ENCODE results near the gene GADL1. TPM values are rescaled to one million over a fixed set of nuclear protein-coding genes. Genes with fewer than 3 reads are reported as not detected.

GADL1 gene
- total and polyA plus RNA-seq, 2 experiments from 2014 or later = 0.13 TPM; not detected in 1

DNA sequence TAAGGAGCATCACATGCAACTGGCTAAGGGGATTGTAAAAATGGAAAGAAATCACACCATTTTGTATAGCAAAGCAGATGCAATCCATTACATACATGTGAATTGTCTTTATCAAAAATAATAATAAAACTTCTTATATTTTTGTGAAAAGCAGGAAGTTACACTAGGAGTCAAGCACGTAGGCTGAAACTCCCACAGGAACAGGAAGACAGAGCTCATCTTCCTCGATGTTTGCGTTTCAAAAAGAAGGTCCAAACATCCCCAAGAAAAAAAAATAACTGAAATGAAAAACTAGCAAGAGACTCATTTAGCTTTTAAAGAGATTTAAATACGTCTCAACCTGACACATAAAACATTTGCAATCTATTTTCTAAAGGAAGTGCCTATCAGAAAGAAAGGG lies 181.5 kb downstream of the GADL1 start:
- TF ChIP-seq EZH2 (IDR thresholded peaks at IDR 0.05; ENCODE audit: borderline replicate concordance) (no peak), EZH2phosphoT487 (IDR thresholded peaks at IDR 0.05; ENCODE audit: low read depth, severe bottlenecking, unreplicated experiment) (no peak)
- TF ChIP-seq, protein P1, sequence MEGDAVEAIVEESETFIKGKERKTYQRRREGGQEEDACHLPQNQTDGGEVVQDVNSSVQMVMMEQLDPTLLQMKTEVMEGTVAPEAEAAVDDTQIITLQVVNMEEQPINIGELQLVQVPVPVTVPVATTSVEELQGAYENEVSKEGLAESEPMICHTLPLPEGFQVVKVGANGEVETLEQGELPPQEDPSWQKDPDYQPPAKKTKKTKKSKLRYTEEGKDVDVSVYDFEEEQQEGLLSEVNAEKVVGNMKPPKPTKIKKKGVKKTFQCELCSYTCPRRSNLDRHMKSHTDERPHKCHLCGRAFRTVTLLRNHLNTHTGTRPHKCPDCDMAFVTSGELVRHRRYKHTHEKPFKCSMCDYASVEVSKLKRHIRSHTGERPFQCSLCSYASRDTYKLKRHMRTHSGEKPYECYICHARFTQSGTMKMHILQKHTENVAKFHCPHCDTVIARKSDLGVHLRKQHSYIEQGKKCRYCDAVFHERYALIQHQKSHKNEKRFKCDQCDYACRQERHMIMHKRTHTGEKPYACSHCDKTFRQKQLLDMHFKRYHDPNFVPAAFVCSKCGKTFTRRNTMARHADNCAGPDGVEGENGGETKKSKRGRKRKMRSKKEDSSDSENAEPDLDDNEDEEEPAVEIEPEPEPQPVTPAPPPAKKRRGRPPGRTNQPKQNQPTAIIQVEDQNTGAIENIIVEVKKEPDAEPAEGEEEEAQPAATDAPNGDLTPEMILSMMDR (IDR thresholded peaks at IDR 0.05; ENCODE audit: poor library complexity) = no peak
- WGBS (ENCODE audit: low lambda C conversion rate, missing lambda C conversion rate) = 91% methylated on average over 4 of the region's 4 CpGs
- no peak for DNase-seq (ENCODE audit: low spot score)
- Histone ChIP-seq H3K79me2 (no peaks in the 10 kb centered on the region), H3K4me3 (no peak overlapping the region), H3K4me2 (no peak overlapping the region), H2AFZ (no peak overlapping the region), H3K9me3 (ENCODE audit: low read depth) (no peaks in the 10 kb centered on the region), H3K36me3 (replicated peaks; ENCODE audit: insufficient read depth, low read depth) (no peaks in the 10 kb centered on the region), H4K20me1 (ENCODE audit: insufficient read depth, poor library complexity, severe bottlenecking) (no peaks in the 10 kb centered on the region), H3K27ac (no peak overlapping the region), H3K9me2 (replicated peaks; ENCODE audit: insufficient read depth) (no peaks in the 10 kb centered on the region), H3K27me3 (no peaks in the 10 kb centered on the region), H3K4me1 (ENCODE audit: insufficient read depth) (peaks cover 7% of the 10 kb centered on the region)

DNA sequence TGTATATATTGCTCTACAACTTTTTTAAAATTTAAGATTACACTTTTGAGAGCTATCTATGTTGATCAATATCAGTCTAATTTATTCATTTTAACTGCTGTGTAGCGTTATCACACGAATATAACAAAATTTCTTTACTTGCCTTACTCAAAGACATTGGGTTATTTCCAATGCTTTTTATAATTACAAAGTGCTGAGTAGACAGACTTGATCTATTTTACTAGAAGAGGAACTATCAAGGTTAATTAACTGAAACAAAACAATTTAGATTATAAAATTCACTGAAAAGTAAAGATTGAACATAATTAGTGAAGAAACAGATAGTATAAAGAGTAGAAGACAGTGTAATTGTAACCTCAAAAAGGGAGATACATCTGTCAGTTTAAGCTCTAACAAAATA lies 182.6 kb downstream of the GADL1 start:
- TF ChIP-seq EZH2phosphoT487 (IDR thresholded peaks at IDR 0.05; ENCODE audit: low read depth, severe bottlenecking, unreplicated experiment) (no peak), EZH2 (IDR thresholded peaks at IDR 0.05; ENCODE audit: borderline replicate concordance) (no peak)
- TF ChIP-seq, protein P1 (IDR thresholded peaks at IDR 0.05; ENCODE audit: poor library complexity) = no peak
- H3K4me3 ChIP-seq = no peak overlapping the region
- H3K79me2 ChIP-seq = no peaks in the 10 kb centered on the region
- no peak overlapping the region for H3K27ac ChIP-seq
- DNase-seq (ENCODE audit: low spot score) = no peak
- H3K27me3 ChIP-seq = no peaks in the 10 kb centered on the region
- no peaks in the 10 kb centered on the region for H3K9me3 ChIP-seq (ENCODE audit: low read depth)
- H2AFZ ChIP-seq = no peak overlapping the region
- H3K4me1 ChIP-seq (ENCODE audit: insufficient read depth) = peaks cover 7% of the 10 kb centered on the region
- H3K4me2 ChIP-seq = no peak overlapping the region
- WGBS (ENCODE audit: low lambda C conversion rate, missing lambda C conversion rate) = 95% methylated on average over 2 of the region's 2 CpGs
- no peaks in the 10 kb centered on the region for H3K36me3 ChIP-seq (replicated peaks; ENCODE audit: insufficient read depth, low read depth)
- H4K20me1 ChIP-seq (ENCODE audit: insufficient read depth, poor library complexity, severe bottlenecking) = no peaks in the 10 kb centered on the region
- H3K9me2 ChIP-seq (replicated peaks; ENCODE audit: insufficient read depth) = no peaks in the 10 kb centered on the region

DNA sequence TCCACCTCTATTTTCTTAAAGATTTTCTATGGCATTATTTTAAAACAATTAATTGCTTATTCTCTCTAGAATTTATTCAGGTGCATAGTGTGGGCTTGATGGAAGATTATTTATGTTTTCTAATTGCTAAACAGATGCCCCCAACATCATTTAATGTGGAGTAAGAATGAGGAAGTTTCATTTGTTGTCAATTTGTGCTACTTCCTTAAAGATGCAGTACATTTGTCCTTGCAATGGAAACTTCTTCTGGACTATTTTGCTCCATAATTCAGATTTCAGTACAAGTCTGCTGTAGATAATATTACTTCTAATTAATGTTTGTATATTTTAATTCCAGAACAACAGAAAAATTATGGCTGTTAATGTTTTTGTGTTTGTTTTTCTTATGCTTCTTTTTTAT lies 183.3 kb downstream of the GADL1 start:
- TF ChIP-seq, protein P1 (IDR thresholded peaks at IDR 0.05; ENCODE audit: poor library complexity) = no peak
- TF ChIP-seq EZH2phosphoT487 (IDR thresholded peaks at IDR 0.05; ENCODE audit: low read depth, severe bottlenecking, unreplicated experiment) (no peak), EZH2 (IDR thresholded peaks at IDR 0.05; ENCODE audit: borderline replicate concordance) (no peak)
- Histone ChIP-seq H4K20me1 (ENCODE audit: insufficient read depth, poor library complexity, severe bottlenecking) (no peaks in the 10 kb centered on the region), H3K36me3 (replicated peaks; ENCODE audit: insufficient read depth, low read depth) (no peaks in the 10 kb centered on the region), H3K4me2 (no peak overlapping the region), H3K27ac (no peak overlapping the region), H2AFZ (no peak overlapping the region), H3K79me2 (no peaks in the 10 kb centered on the region), H3K4me3 (no peak overlapping the region), H3K27me3 (no peaks in the 10 kb centered on the region), H3K9me3 (ENCODE audit: low read depth) (no peaks in the 10 kb centered on the region), H3K4me1 (ENCODE audit: insufficient read depth) (peaks cover 7% of the 10 kb centered on the region), H3K9me2 (replicated peaks; ENCODE audit: insufficient read depth) (no peaks in the 10 kb centered on the region)
- DNase-seq (ENCODE audit: low spot score) = no peak

DNA sequence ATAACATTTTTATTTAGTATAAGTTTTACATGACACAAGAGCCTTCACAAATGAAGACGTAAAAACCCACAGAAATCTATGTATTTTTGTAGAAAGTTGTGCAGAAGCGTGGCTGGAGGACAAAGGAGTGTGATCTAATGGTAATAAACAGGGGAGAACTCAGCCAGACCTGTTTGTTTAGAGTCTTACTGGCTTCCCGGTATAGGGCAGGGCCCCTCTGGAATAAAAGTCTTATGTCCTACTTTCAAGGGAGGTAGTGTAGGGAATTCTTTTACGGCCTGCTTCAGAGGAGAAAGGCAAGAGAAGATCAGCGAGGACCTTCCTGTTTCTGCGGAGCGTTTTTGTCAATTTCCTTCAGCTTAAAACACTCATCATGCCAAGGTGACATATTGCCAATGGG lies 184.4 kb downstream of the GADL1 start:
- H4K20me1 ChIP-seq (ENCODE audit: insufficient read depth, poor library complexity, severe bottlenecking) = no peaks in the 10 kb centered on the region
- TF ChIP-seq EZH2phosphoT487 (IDR thresholded peaks at IDR 0.05; ENCODE audit: low read depth, severe bottlenecking, unreplicated experiment) = no peak
- no peak for TF ChIP-seq EZH2 (IDR thresholded peaks at IDR 0.05; ENCODE audit: borderline replicate concordance)
- TF ChIP-seq, protein P1 (IDR thresholded peaks at IDR 0.05; ENCODE audit: poor library complexity) = no peak
- H3K4me3 ChIP-seq = no peak overlapping the region
- H3K27ac ChIP-seq = peak overlapping the region; percentile 26
- no peak overlapping the region for H2AFZ ChIP-seq
- peaks cover 7% of the 10 kb centered on the region for H3K4me1 ChIP-seq (ENCODE audit: insufficient read depth)
- no peaks in the 10 kb centered on the region for H3K27me3 ChIP-seq
- no peaks in the 10 kb centered on the region for H3K36me3 ChIP-seq (replicated peaks; ENCODE audit: insufficient read depth, low read depth)
- peak; percentile 28 for DNase-seq (ENCODE audit: low spot score)
- H3K9me3 ChIP-seq (ENCODE audit: low read depth) = no peaks in the 10 kb centered on the region
- H3K9me2 ChIP-seq (replicated peaks; ENCODE audit: insufficient read depth) = no peaks in the 10 kb centered on the region
- no peak overlapping the region for H3K4me2 ChIP-seq
- H3K79me2 ChIP-seq = no peaks in the 10 kb centered on the region
- WGBS (ENCODE audit: low lambda C conversion rate, missing lambda C conversion rate) = 61% methylated on average over 7 of the region's 7 CpGs

Measured in hepatocyte (in vitro differentiated cells).